ENCODE measurements around the gene SLC30A3.

The SLC30A3 gene

GRCh38 chr2:27221166-27221565 lies 41.7 kb downstream of the SLC30A3 start:
- no peak for DNase-seq
- peaks cover 43% of the 10 kb centered on the region for H3K36me3 Mint-ChIP-seq
- H3K27ac Mint-ChIP-seq, result no peak overlapping the region
- peaks cover 35% of the 10 kb centered on the region for H3K4me1 Mint-ChIP-seq
- CTCF ChIA-PET, result interaction anchor here (1.3 kb wide), 1 partner anchor 82 kb away, joined by 3 read pairs; no protein-coding TSS in a partner anchor
- H3K4me3 Mint-ChIP-seq, result no peak overlapping the region
- H3K27me3 Mint-ChIP-seq, result no peaks in the 10 kb centered on the region
- H3K9me3 Mint-ChIP-seq, result no peaks in the 10 kb centered on the region

DNA sequence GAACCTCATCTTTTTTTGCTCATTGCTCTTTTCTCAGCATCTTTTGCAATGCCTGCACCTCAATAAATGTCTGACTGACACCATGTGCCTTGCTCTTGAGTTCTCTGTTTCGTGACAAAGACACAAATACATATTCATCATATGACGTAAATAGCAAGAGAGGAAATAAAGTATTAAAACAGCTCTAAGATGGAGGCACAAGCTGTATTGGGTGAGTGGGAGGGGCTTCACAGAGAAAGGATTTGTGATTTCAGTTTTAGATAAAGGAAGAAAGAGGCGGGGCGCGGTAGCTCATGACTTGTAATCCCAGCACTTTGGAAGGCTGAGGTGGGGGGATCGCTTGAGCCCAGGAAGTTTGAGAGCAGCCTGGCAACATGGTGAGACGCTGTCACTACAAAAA lies 42.8 kb downstream of the SLC30A3 start:
- Mint-ChIP-seq H3K36me3 (peaks cover 49% of the 10 kb centered on the region), H3K27me3 (no peaks in the 10 kb centered on the region), H3K4me3 (no peak overlapping the region), H3K9me3 (no peaks in the 10 kb centered on the region), H3K27ac (no peak overlapping the region), H3K4me1 (peaks cover 38% of the 10 kb centered on the region)
- no peak for DNase-seq
- CTCF ChIA-PET, result interaction anchor here (1.2 kb wide), 1 partner anchor 60 kb away, joined by 3 read pairs; no protein-coding TSS in a partner anchor

DNA sequence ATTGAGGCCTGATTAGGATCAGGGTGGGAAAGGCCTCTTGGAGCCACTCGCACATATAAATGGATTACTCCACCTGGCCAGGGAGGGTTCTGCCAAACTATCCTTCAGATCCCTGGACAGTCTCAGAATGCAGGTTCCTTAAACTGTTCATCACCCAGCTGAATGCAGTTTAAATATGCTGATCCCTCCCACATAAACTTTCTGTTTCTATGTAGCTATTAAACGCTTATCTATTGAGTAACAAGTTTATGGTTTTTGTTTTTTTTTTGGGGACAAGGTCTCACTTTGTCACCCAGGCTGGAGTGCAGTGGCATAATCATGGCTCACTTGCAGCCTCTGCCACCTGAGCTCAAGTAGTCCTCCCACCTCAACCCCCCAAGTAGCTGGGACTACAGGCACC lies 43.8 kb downstream of the SLC30A3 start:
- H3K9me3 Mint-ChIP-seq, result no peaks in the 10 kb centered on the region
- H3K27me3 Mint-ChIP-seq, result no peaks in the 10 kb centered on the region
- H3K27ac Mint-ChIP-seq, result no peak overlapping the region
- H3K4me1 Mint-ChIP-seq, result peaks cover 39% of the 10 kb centered on the region
- peaks cover 46% of the 10 kb centered on the region for H3K36me3 Mint-ChIP-seq
- no peak overlapping the region for H3K4me3 Mint-ChIP-seq
- CTCF ChIA-PET, result interaction anchor here (1.2 kb wide), 1 partner anchor 61 kb away, joined by 3 read pairs; no protein-coding TSS in a partner anchor
- DNase-seq, result peak; percentile 9

DNA sequence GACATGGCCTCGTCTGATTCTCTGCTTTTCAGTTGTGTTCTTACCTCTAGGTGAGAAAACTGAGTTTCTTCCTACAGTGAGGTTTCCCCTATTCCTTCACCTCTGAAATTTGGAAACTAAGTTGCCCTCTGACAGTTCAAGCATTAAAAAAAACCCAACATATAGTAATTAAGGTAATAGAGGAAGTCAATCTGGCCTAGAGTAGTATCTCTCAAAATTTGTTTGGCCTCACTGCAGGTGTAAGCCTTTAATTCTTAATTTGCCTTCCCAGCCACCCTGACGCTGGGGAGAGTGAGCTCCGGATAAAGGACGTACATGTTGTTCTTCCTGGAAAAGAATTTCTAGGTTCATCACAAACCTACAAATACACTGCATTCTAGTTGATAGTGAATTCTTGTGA lies 44.2 kb downstream of the SLC30A3 start:
- no peaks in the 10 kb centered on the region for H3K9me3 Mint-ChIP-seq
- CTCF ChIA-PET, result interaction anchor here (1.2 kb wide), 1 partner anchor 61 kb away, joined by 3 read pairs; no protein-coding TSS in a partner anchor
- H3K4me1 Mint-ChIP-seq, result peaks cover 43% of the 10 kb centered on the region
- no peaks in the 10 kb centered on the region for H3K27me3 Mint-ChIP-seq
- peak overlapping the region; percentile 94 for H3K4me3 Mint-ChIP-seq
- DNase-seq, result peak; percentile 7
- H3K36me3 Mint-ChIP-seq, result peaks cover 48% of the 10 kb centered on the region
- no peak overlapping the region for H3K27ac Mint-ChIP-seq

DNA sequence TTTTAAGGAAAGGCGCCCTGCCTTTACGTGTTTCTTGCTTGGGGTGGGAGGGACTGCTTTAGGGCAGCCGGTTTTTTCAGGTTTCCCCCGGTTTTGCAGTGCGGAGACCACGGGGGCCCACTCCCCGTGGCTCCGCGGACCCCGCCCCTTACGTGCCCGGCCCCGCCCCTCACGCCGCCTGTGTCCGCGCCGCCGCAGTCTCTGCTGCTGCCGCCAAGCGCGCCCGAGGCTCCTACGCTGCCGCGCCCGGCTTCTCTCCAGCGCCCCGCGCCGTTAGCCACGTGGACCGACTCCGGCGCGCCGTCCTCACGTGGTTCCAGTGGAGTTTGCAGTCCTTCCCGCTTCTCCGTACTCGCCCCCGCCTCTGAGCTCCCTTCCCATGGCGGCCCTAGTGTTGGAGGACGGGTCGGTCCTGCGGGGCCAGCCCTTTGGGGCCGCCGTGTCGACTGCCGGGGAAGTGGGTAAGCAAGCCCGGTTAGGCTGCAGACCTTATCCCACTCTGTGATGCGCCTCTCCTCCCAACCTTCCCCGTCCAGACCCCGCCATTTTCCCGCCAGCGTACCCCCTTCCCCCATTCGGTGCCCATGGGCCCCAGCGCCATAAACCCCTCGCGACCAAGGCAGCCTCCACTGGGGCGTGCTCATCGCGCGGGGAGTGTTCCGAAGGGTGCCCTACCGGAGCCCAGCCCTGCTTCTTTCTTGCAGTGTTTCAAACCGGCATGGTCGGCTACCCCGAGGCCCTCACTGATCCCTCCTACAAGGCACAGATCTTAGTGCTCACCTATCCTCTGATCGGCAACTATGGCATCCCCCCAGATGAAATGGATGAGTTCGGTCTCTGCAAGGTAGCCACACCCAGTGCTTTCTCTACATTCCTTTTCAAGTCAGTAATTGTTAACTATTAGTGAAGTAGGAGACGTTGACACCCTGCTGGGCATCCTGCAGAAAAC lies 45.4 kb downstream of the SLC30A3 start, which contains the start of gene CAD:
Gene CAD, plus strand, starts transcription at position 197 of the 949 bp plus-strand sequence. Its CDS starts 183 bp downstream, at position 380.
- peak within 1 kb of the TSS; percentile 94 for H3K4me3 Mint-ChIP-seq
- H3K27ac Mint-ChIP-seq, result peak within 1 kb of the TSS; percentile 92
- peak; percentile 92 for DNase-seq
- H3K9me3 Mint-ChIP-seq, result no peaks in the 10 kb centered on the region
- peaks cover 52% of the 10 kb centered on the region for H3K4me1 Mint-ChIP-seq
- CTCF ChIA-PET, result no interaction called here
- no peaks in the 10 kb centered on the region for H3K27me3 Mint-ChIP-seq
- peaks cover 47% of the 10 kb centered on the region for H3K36me3 Mint-ChIP-seq

- H3K27me3 Mint-ChIP-seq, result no peaks in the 10 kb centered on the region
- CTCF ChIA-PET, result no interaction called here
- peak overlapping the region; percentile 92 for H3K27ac Mint-ChIP-seq
- H3K36me3 Mint-ChIP-seq, result peaks cover 42% of the 10 kb centered on the region
- no peaks in the 10 kb centered on the region for H3K9me3 Mint-ChIP-seq
- H3K4me3 Mint-ChIP-seq, result peak overlapping the region; percentile 94
- DNase-seq, result no peak
- peaks cover 52% of the 10 kb centered on the region for H3K4me1 Mint-ChIP-seq
Observed at GRCh38 chr2:27216416-27217137, 46.3 kb downstream of the SLC30A3 start.

GRCh38 chr2:27214941-27215340 lies 47.9 kb downstream of the SLC30A3 start:
- H3K27me3 Mint-ChIP-seq, result no peaks in the 10 kb centered on the region
- CTCF ChIA-PET, result no interaction called here
- no peaks in the 10 kb centered on the region for H3K9me3 Mint-ChIP-seq
- no peak for DNase-seq
- peaks cover 59% of the 10 kb centered on the region for H3K4me1 Mint-ChIP-seq
- no peak overlapping the region for H3K27ac Mint-ChIP-seq
- peaks cover 31% of the 10 kb centered on the region for H3K36me3 Mint-ChIP-seq
- no peak overlapping the region for H3K4me3 Mint-ChIP-seq

DNA sequence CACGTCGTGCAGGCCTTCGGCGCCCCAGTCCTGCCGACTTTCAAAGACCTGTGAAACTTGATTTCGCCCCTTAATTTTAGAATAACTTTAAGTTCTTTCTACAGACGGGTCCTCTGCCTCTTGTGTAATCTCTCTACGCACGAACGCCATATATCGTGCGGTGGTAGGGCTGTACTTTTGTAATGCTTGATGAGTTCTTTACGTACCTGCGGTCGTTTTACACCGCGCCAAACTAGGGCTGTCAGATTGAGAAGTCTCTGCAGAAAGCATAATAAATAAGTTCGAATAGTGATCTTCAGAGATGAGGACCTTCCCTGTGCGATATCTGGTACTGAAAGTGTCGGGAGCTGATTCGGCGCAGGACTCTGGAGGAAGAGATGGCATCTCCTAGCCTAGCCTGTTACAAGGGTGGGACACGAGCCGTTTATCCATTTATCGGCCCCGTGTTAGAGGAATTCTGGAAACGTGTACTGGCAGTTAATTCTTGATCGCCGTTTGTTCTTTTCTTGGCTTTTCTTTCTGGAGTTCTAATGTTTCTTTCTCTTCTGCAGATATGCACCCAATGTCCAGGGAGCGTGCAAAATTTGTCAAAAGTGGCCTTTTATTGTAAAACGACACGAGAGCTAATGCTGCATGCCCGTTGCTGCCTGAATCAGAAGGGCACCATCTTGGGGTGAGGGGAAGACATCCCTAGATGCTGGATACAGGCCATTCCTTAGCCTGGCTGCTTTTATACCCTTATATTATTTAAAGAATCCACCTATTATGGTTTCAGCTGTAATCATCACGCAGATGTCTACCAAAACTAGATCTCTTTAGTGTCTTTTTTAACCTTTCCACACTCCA lies 50.0 kb downstream of the SLC30A3 start:
- Mint-ChIP-seq H3K4me3 (peak overlapping the region; percentile 89), H3K4me1 (peaks cover 52% of the 10 kb centered on the region), H3K9me3 (no peaks in the 10 kb centered on the region), H3K27me3 (no peaks in the 10 kb centered on the region), H3K27ac (peak overlapping the region; percentile 98), H3K36me3 (peaks cover 30% of the 10 kb centered on the region)
- CTCF ChIA-PET, result no interaction called here
- peak; percentile 66 for DNase-seq

GRCh38 chr2:27211943-27212625 lies 50.8 kb downstream of the SLC30A3 start, which contains the start of the genes ATRAID and SLC5A6:
Gene ATRAID (plus strand): TSS chr2:27212041. CDS start chr2:27212369, 328 bp downstream.
Gene SLC5A6 (minus strand): TSS chr2:27212268. CDS start chr2:27207650, 4,618 bp downstream.
- Mint-ChIP-seq H3K27me3 (no peaks in the 10 kb centered on the region), H3K4me1 (peaks cover 46% of the 10 kb centered on the region), H3K9me3 (no peaks in the 10 kb centered on the region), H3K4me3 (peak within 1 kb of the TSS; percentile 89), H3K27ac (peak within 1 kb of the TSS; percentile 98), H3K36me3 (peaks cover 32% of the 10 kb centered on the region)
- peak; percentile 92 for DNase-seq
- CTCF ChIA-PET, result no interaction called here

GRCh38 chr2:27211241-27211942 lies 51.5 kb downstream of the SLC30A3 start:
- H3K36me3 Mint-ChIP-seq, result peaks cover 26% of the 10 kb centered on the region
- no peak for DNase-seq
- H3K4me3 Mint-ChIP-seq, result peak overlapping the region; percentile 85
- H3K27ac Mint-ChIP-seq, result peak overlapping the region; percentile 91
- no peaks in the 10 kb centered on the region for H3K27me3 Mint-ChIP-seq
- no peaks in the 10 kb centered on the region for H3K9me3 Mint-ChIP-seq
- CTCF ChIA-PET, result no interaction called here
- peaks cover 39% of the 10 kb centered on the region for H3K4me1 Mint-ChIP-seq

- H3K27me3 Mint-ChIP-seq, result no peaks in the 10 kb centered on the region
- CTCF ChIA-PET, result no interaction called here
- H3K4me1 Mint-ChIP-seq, result peaks cover 45% of the 10 kb centered on the region
Observed at GRCh38 chr2:27209621-27210401, 53.0 kb downstream of the SLC30A3 start.

GRCh38 chr2:27208486-27209050 lies 54.3 kb downstream of the SLC30A3 start:
- no peak overlapping the region for H3K27ac Mint-ChIP-seq
- no peak overlapping the region for H3K4me3 Mint-ChIP-seq
- CTCF ChIA-PET, result interaction anchor here (0.6 kb wide), 1 partner anchor 362 kb away, joined by 3 read pairs; no protein-coding TSS in a partner anchor
- DNase-seq, result no peak
- peaks cover 17% of the 10 kb centered on the region for H3K36me3 Mint-ChIP-seq
- H3K4me1 Mint-ChIP-seq, result peaks cover 49% of the 10 kb centered on the region
- H3K27me3 Mint-ChIP-seq, result no peaks in the 10 kb centered on the region
- H3K9me3 Mint-ChIP-seq, result no peaks in the 10 kb centered on the region

More at GRCh38 chr2:27209621-27210401, 53.0 kb downstream of the SLC30A3 start:
- Mint-ChIP-seq H3K9me3 (no peaks in the 10 kb centered on the region), H3K4me3 (peak overlapping the region; percentile 29), H3K27ac (peak overlapping the region; percentile 21), H3K36me3 (peaks cover 17% of the 10 kb centered on the region)
- no peak for DNase-seq

Measured in activated naive CD4-positive, alpha-beta T cell treated with anti-CD3 and anti-CD28 coated beads, Interleukin-2, amount 10 ng/mL, durations not matched to agents 7 days and 5 days (primary cell).